K562 (cell line): ENCODE results near the gene CLCNKB. TPM values are rescaled to one million over a fixed set of nuclear protein-coding genes. Genes with fewer than 3 reads are reported as not detected.

ENCODE experiments used
- ATAC-seq: fragments of 200-7000 bp; cut with Tn5 transposase; 3 replicates; pipeline ENCODE4 v1.9.1; 2020; ENCODE audit warnings: moderate library complexity
- BruUV-seq: library from RNA; stranded (reverse); fragments of 400-500 nt; replicated peaks from 2 replicates; lab custom pipeline; 2021; lab: Mats Ljungman, UMichigan
- CTCF ChIA-PET: fragments of 300-600 bp; formaldehyde crosslinking; extraction: SDS; loops from one replicate; lab custom pipeline; 2021; ENCODE audit warnings: low intra/inter-chr PET ratio; lab: Yijun Ruan, JAX
- POLR2A ChIA-PET: fragments of 300-600, 350-650 bp; sonication (Branson Sonifier 250); formaldehyde crosslinking; extraction: SDS; loops from one replicate; lab custom pipeline; 2021; ENCODE audit warnings: antibody characterized with exemption, inconsistent platforms; lab: Yijun Ruan, JAX
- DNase-seq, 4 experiments: peaks; one replicate each; pipeline versions ENCODE4 v3.0.0 to v3.0.0-alpha.2; 2011 to 2018; ENCODE audit warnings: low spot score in 3 of 4, mixed read lengths in 3 of 4; ENCODE audit errors: extremely low read depth in 1 of 4
- FAIRE-seq: peaks from 2 replicates; lab custom pipeline; 2011; peaks lifted over from hg19 to GRCh38; lab: Jason Lieb, UNC
- H2AFZ ChIP-seq: 2 replicates; pipeline ENCODE4 v1.6.0; 2011; ENCODE audit warnings: low read depth, low read length, control low read depth, inconsistent platforms
- H3K27ac ChIP-seq: fragments of 200-600 bp; 3 replicates; pipeline ENCODE4 v1.8.0; 2011; ENCODE audit warnings: low read depth, mild to moderate bottlenecking, control low read depth, inconsistent platforms, low read length, moderate library complexity, mixed read lengths; ENCODE audit errors: extremely low read depth
- H3K27me3 ChIP-seq, 2 experiments: fragments of 300-600 bp in 1 of 2; 2 replicates in 1 of 2; 3 replicates in 1 of 2; pipeline versions ENCODE4 v1.6.0 to v1.8.0; 2011; ENCODE audit warnings: inconsistent platforms in 2 of 2, low read length in 2 of 2, mild to moderate bottlenecking in 1 of 2, mixed read lengths in 1 of 2, moderate library complexity in 1 of 2; ENCODE audit not compliant: control insufficient read depth in 2 of 2, insufficient read depth in 2 of 2
- H3K36me3 ChIP-seq: fragments of 300-600 bp; 3 replicates; pipeline ENCODE4 v1.8.0; 2011; ENCODE audit warnings: mild to moderate bottlenecking, low read length, inconsistent platforms; ENCODE audit not compliant: control insufficient read depth, insufficient read depth
- H3K4me1 ChIP-seq, 2 experiments: fragments of 200-600 bp in 1 of 2; replicated peaks in 1 of 2; 2 replicates in 1 of 2; 3 replicates in 1 of 2; pipeline versions ENCODE4 v1.5.1 to v1.8.0; 2011; ENCODE audit warnings: inconsistent platforms in 2 of 2, low read length in 2 of 2, mild to moderate bottlenecking in 1 of 2, mixed read lengths in 1 of 2, moderate library complexity in 1 of 2; ENCODE audit not compliant: control insufficient read depth in 2 of 2, insufficient read depth in 2 of 2
- H3K4me2 ChIP-seq: 2 replicates; pipeline ENCODE4 v1.6.1; 2011; ENCODE audit warnings: low read length, control low read depth, inconsistent platforms, mixed read lengths; ENCODE audit not compliant: insufficient read depth
- H3K4me3 ChIP-seq: fragments of 200-600 bp; sonication (generic), shearing (Covaris generic); 2 replicates; pipeline ENCODE4 v1.5.1; 2016; ENCODE audit warnings: control low read depth, inconsistent platforms
- H3K79me2 ChIP-seq: fragments of 200-600 bp; 3 replicates; pipeline ENCODE4 v1.8.0; 2011; ENCODE audit warnings: low read length, inconsistent platforms; ENCODE audit not compliant: control insufficient read depth, insufficient read depth
- H3K9ac ChIP-seq, 2 experiments: 2 replicates each; pipeline versions ENCODE4 v1.6.0 to v1.6.1; 2011; ENCODE audit warnings: low read depth in 2 of 2, low read length in 2 of 2, control low read depth in 1 of 2, inconsistent platforms in 1 of 2, mild to moderate bottlenecking in 1 of 2, mixed read lengths in 1 of 2; ENCODE audit not compliant: insufficient read depth in 1 of 2
- H3K9me1 ChIP-seq: one replicate; pipeline ENCODE4 v1.6.0; 2011; ENCODE audit warnings: inconsistent platforms, mild to moderate bottlenecking, low read length, moderate library complexity; ENCODE audit not compliant: control insufficient read depth, insufficient read depth
- H3K9me3 ChIP-seq: replicated peaks from 2 replicates; pipeline ENCODE4 v1.5.1; 2011; ENCODE audit warnings: low read depth, low read length, inconsistent platforms; ENCODE audit not compliant: control insufficient read depth, insufficient read depth
- H4K20me1 ChIP-seq: replicated peaks from 2 replicates; pipeline ENCODE4 v1.6.1; 2011; ENCODE audit warnings: low read length, inconsistent platforms, mixed read lengths; ENCODE audit not compliant: control insufficient read depth, insufficient read depth
- ARID2 ChIP-seq: fragments of 450-650 bp; IDR thresholded peaks from 2 replicates; pipeline ENCODE4 v1.6.1; 2017; ENCODE audit warnings: antibody characterized with exemption, mild to moderate bottlenecking
- ATF7 ChIP-seq: fragments of 450-650 bp; IDR thresholded peaks from 2 replicates; pipeline ENCODE4 v1.7.1; 2014; ENCODE audit warnings: mild to moderate bottlenecking, moderate library complexity
- CBX3 ChIP-seq, 2 experiments: IDR thresholded peaks; 1 replicate in 1 of 2; 2 replicates in 1 of 2; pipeline ENCODE4 v1.6.1; 2012; ENCODE audit warnings: inconsistent platforms in 2 of 2, low read length in 2 of 2, borderline replicate concordance in 1 of 2, control low read depth in 1 of 2
- KLF16 ChIP-seq: IDR thresholded peaks from 2 replicates; pipeline ENCODE4 v1.6.1; 2016; ENCODE audit warnings: antibody characterized with exemption
- MTA3 ChIP-seq: fragments of 450-650 bp; formaldehyde crosslinking; IDR thresholded peaks from 2 replicates; pipeline ENCODE4 v1.6.1; 2017; ENCODE audit warnings: mild to moderate bottlenecking, borderline replicate concordance
- MYC ChIP-seq, 2 experiments: fragments of 250-450 bp in 1 of 2; sonication (Bioruptor Pico) in 1 of 2; IDR thresholded peaks; 2 replicates each; pipeline versions ENCODE4 v1.5.1 to v1.6.1; 2012 to 2021; ENCODE audit warnings: low read depth in 2 of 2, borderline replicate concordance in 1 of 2, improper control_type of control experiment in 1 of 2, low read length in 1 of 2, mild to moderate bottlenecking in 1 of 2, moderate library complexity in 1 of 2
- TBL1XR1 ChIP-seq, 2 experiments: IDR thresholded peaks; 2 replicates each; pipeline ENCODE4 v1.6.1; 2012; ENCODE audit warnings: improper control_type of control experiment in 2 of 2, low read length in 2 of 2, mild to moderate bottlenecking in 1 of 2
- U2AF1 ChIP-seq: fragments of 200-400 bp; formaldehyde crosslinking; optimal IDR thresholded peaks from 2 replicates; pipeline ENCODE3; 2017; ENCODE audit warnings: mild to moderate bottlenecking, low read depth, low read length, moderate library complexity
- ZNF589 ChIP-seq: fragments of 200-800 bp; sonication (Bioruptor generic); IDR thresholded peaks from 2 replicates; pipeline ENCODE4 v1.6.1; 2016; ENCODE audit warnings: low read depth, missing genetic modification characterization, missing compliant biosample characterization
- ZNF75A ChIP-seq: fragments of 450-650 bp; formaldehyde crosslinking; IDR thresholded peaks from 2 replicates; pipeline ENCODE4 v1.4.0; 2020; ENCODE audit warnings: mild to moderate bottlenecking
- ZNF764 ChIP-seq: fragments of 250-450 bp; sonication (Bioruptor Pico); IDR thresholded peaks from 2 replicates; pipeline ENCODE4 v1.4.0; 2020; ENCODE audit warnings: low read depth, mild to moderate bottlenecking, moderate library complexity
- WGBS: fragments of 100-300 bp; shearing (Covaris generic); methylation state at CpG from one replicate; pipeline ENCODE4 v1.1.6; 2016; ENCODE audit warnings: low coverage, mixed read lengths; ENCODE audit not compliant: insufficient coverage; ENCODE audit errors: missing lambda C conversion rate; 5-methylcytosine and 5-hydroxymethylcytosine counted together
- in situ Hi-C: fragments of 300-500 bp; cut with MboI; formaldehyde crosslinking; loops from 4 replicates; pipeline ENCODE4 v1.15.0; 2018; ENCODE audit warnings: inconsistent platforms, mixed read lengths
- intact Hi-C: fragments of 100-400 bp; cut with micrococcal nuclease; formaldehyde crosslinking; loops from 2 replicates; pipeline ENCODE4 v1.14.2; 2022
- polyA plus RNA-seq, 8 experiments: library from polyadenylated mRNA; depleted of rRNA in 4 of 8; stranded (reverse) in 5 of 8; unstranded in 3 of 8; fragments of >200 nt; fragmentation: Nextera tagmentation in 2 of 8; fragmentation: Illumina TruSeq in 1 of 8; extraction: Ambion mirVana in 2 of 8; extraction: Trizol in 1 of 8; gene quantifications; 2 replicates each; pipeline versions ENCODE4 v1.2.1 to v1.2.3, GENCODE V29; 2011 to 2014; ENCODE audit warnings: inconsistent platforms in 1 of 8, missing spikeins in 1 of 8
- total RNA-seq, 7 experiments: library from RNA; depleted of rRNA in 6 of 7; stranded (reverse); fragments of >200 nt in 6 of 7; fragmentation: Illumina TruSeq in 2 of 7; extraction: Trizol in 2 of 7; gene quantifications; 2 replicates each; pipeline versions ENCODE4 v1.2.1 to v1.2.3, GENCODE V29; 2011 to 2021; ENCODE audit warnings: low replicate concordance in 1 of 7
- TF ChIP-seq, protein P1 (sequence below): fragments of 250-450 bp; sonication (Bioruptor Pico); IDR thresholded peaks from 2 replicates; pipeline ENCODE4 v1.8.0; 2022; ENCODE audit warnings: moderate library complexity, mild to moderate bottlenecking, inconsistent platforms
- TF ChIP-seq, protein P2 (sequence below): fragments of 250-450 bp; sonication (Bioruptor Pico); IDR thresholded peaks from 2 replicates; pipeline ENCODE4 v1.8.0; 2022; ENCODE audit warnings: moderate library complexity, mild to moderate bottlenecking, inconsistent platforms
- TF ChIP-seq, protein P3 (sequence below): fragments of 450-650 bp; formaldehyde crosslinking; IDR thresholded peaks from 2 replicates; pipeline ENCODE4 v1.4.0; 2020; ENCODE audit warnings: mild to moderate bottlenecking, moderate library complexity

CLCNKB gene
- total and polyA plus RNA-seq, 9 of the 15 experiments (the other 6 are each of a cell fraction or from before 2014, with no cell fraction given) = 0.08 to 1.7 (median 0.64) TPM

DNA sequence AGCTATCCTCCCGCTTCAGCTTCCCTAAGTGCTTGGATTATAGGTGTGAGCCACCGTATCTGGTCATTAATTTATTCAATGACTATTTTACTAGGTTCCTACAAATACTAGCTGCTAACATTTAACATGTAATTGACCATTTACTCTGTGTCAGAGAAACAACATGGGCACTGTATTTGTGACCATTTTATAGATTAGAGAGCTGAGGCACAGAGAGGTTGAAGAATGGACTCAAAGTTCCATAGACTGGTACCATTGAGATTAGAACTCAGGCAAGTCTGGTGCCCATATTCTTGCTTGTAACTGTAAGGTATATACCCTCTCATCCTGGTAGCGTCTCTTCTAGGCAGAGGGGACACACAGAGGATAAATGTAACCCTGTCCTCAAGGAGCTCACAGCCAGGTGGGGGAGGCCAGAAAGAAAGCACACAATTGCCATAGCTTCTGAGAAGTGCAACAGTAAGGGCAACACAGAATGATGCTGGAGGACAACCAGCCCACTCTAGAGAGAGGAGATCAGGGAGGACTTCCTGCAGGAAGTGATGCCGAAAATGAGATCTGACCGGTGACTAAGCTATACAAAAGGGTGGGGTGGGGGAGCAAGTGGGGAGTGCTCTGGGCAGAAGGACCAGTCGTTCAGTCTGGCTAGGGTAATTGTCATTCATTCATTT is 35.8 kb upstream of the CLCNKB start (continued):
- TF ChIP-seq CBX3 (IDR thresholded peaks at IDR 0.05; ENCODE audit: borderline replicate concordance in 1 of 2, low read length in 2 of 2) = peak in 1 of 2 experiments; percentile 41; a peak in 1 of 3 replicates

DNA sequence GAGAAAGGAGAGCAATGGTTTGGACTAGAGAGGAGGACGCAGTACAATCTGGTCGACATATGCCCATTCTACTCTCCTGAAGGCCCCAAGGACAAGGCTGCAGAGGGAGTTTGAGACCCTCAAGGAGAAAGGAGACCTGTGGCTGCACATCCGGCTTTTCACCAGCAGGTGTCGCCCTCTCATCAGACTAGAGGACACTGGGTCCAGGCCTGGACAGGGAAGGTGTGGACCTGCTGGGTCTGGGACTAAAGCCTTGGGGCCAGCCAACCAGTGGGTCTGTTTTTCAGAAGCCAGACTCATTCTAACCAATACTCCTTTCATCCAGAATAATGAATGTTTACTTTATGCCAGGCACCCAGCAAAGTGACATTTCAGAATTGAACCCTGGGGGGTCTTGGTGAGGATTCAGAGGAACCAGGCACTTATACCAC is 34.5 kb upstream of the CLCNKB start:
- Histone ChIP-seq H3K27ac (no peak overlapping the region), H3K9me1 (no peaks in the 10 kb centered on the region), H3K4me1 (peaks cover 27 to 34% of the 10 kb centered on the region in 2 experiments), H2AFZ (peak overlapping the region; percentile 29; the same call in 1 of the 2 replicates), H3K9me3 (no peaks in the 10 kb centered on the region), H4K20me1 (no peaks in the 10 kb centered on the region), H3K9ac (no peak overlapping the region), H3K79me2 (no peaks in the 10 kb centered on the region), H3K4me3 (no peak overlapping the region), H3K36me3 (no peaks in the 10 kb centered on the region), H3K4me2 (no peak overlapping the region), H3K27me3 (peaks cover 0 to 3% of the 10 kb centered on the region in 2 experiments; a peak in 1 of 5 replicates)
- in situ Hi-C loops (no loop called here), intact Hi-C loops (loop anchor here (1.0 to 5.0 kb wide), 4 partner anchors 24 to 178 kb away; partner anchors contain the start of gene FAM131C)
- DNase-seq (peak; percentile 83 to 92 (median 85)), FAIRE-seq (peak; percentile 96), ATAC-seq (peak; percentile 72)
- BruUV-seq = no TSS peak
- POLR2A ChIA-PET = interaction anchor here (0.7 to 1.6 kb wide), 3 partner anchors 12 to 475 kb away, joined by 3 to 7 read pairs (median 6); no protein-coding TSS in a partner anchor
- CTCF ChIA-PET = interaction anchor here (0.5 to 6.1 kb wide), 8 partner anchors 23 to 318 kb away, joined by 3 to 53 read pairs (median 4); no protein-coding TSS in a partner anchor
- WGBS = 0% methylated on average over 4 of the region's 4 CpGs
- TF ChIP-seq, protein P1, sequence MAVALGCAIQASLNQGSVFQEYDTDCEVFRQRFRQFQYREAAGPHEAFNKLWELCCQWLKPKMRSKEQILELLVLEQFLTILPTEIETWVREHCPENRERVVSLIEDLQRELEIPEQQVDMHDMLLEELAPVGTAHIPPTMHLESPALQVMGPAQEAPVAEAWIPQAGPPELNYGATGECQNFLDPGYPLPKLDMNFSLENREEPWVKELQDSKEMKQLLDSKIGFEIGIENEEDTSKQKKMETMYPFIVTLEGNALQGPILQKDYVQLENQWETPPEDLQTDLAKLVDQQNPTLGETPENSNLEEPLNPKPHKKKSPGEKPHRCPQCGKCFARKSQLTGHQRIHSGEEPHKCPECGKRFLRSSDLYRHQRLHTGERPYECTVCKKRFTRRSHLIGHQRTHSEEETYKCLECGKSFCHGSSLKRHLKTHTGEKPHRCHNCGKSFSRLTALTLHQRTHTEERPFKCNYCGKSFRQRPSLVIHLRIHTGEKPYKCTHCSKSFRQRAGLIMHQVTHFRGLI = no peak
- TF ChIP-seq ZNF589 (CRISPR knock-in tag) (no peak), MTA3 (0 out of 2 replicates have a peak, but pooled peaks have one; percentile 26), U2AF1 (no peak), ARID2 (peak; percentile 97), KLF16 (peak; percentile 47; the same call in 1 of the 2 replicates), ZNF75A (CRISPR knock-in tag) (no peak), ZNF764 (no peak), MYC (IDR thresholded peaks at IDR 0.05; ENCODE audit: low read depth, low read length) (no peak), MYC (CRISPR knock-in tag; IDR thresholded peaks at IDR 0.05; ENCODE audit: borderline replicate concordance, low read depth) (no peak), ATF7 (peak; percentile 34; the same call in 1 of the 2 replicates), TBL1XR1 (IDR thresholded peaks at IDR 0.05; ENCODE audit: low read length in 2 of 2) (no peak)
- TF ChIP-seq, protein P2, sequence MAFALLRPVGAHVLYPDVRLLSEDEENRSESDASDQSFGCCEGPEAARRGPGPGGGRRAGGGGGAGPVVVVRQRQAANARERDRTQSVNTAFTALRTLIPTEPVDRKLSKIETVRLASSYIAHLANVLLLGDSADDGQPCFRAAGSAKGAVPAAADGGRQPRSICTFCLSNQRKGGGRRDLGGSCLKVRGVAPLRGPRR (CRISPR knock-in tag) = no peak
- TF ChIP-seq, protein P3, sequence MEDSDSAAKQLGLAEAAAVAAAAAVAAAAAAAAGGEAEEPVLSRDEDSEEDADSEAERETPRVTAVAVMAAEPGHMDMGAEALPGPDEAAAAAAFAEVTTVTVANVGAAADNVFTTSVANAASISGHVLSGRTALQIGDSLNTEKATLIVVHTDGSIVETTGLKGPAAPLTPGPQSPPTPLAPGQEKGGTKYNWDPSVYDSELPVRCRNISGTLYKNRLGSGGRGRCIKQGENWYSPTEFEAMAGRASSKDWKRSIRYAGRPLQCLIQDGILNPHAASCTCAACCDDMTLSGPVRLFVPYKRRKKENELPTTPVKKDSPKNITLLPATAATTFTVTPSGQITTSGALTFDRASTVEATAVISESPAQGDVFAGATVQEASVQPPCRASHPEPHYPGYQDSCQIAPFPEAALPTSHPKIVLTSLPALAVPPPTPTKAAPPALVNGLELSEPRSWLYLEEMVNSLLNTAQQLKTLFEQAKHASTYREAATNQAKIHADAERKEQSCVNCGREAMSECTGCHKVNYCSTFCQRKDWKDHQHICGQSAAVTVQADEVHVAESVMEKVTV = peak; percentile 96
